Measurements from ENCODE around the gene PKP3.

GRCh38 chr11:419248-420005 lies 25.4 kb downstream of the PKP3 start:
- TF ChIP-seq CTCF (IDR thresholded peaks at IDR 0.05; ENCODE audit: insufficient read depth, low read length, poor library complexity, severe bottlenecking) = no peak
- no peak for TF ChIP-seq EZH2phosphoT487 (conservative IDR thresholded peaks at IDR 0.05; ENCODE audit: low read length)

Data from SU-DHL-6 (cell line).